ENCODE results near the gene GAL3ST3.
"Not testable (repeated sequence)": the region's sequence is repeated elsewhere in the genome, so short reads cannot be mapped to it uniquely, and the experiment has no call there.

The GAL3ST3 gene, protein sequence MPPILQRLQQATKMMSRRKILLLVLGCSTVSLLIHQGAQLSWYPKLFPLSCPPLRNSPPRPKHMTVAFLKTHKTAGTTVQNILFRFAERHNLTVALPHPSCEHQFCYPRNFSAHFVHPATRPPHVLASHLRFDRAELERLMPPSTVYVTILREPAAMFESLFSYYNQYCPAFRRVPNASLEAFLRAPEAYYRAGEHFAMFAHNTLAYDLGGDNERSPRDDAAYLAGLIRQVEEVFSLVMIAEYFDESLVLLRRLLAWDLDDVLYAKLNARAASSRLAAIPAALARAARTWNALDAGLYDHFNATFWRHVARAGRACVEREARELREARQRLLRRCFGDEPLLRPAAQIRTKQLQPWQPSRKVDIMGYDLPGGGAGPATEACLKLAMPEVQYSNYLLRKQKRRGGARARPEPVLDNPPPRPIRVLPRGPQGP

DNA sequence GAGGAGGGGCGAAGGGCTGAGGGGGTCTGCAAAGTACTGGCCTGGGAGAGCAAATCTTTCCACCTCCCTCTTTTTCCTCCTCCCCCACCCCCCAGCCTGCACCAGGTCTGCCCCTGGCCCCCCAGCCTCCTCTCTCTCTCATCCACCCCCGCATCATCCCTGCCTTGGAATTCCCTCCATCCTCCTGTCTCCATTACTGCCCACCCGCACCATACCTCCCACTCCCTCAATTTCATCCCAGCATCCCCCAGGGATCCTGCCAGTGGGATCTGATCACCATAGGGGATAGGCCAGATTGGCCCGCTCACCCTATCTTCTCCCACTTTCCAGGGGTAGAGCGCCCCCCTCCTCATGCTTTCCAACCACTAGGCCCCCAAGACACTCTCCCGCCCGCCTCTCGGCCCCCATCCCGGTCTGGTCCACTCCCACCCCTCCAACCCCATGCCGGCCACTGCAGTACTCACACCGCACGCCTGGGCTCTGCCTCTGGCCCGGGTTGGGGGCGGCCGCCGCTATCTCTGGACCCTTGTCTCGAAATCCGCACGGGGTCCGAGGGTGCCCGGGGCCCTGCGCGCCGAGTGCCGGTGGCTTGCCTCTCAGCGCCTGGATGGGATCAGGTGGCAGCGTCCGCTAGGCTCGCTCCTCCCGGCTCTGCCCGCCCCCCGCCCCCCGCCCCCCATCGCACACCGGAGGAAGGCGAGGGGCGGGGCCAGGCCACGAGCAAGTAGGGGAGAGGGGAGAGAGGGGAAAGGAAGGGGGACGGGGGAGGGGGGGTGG is at the start of gene GAL3ST3:
Gene GAL3ST3 (minus strand): TSS at position 615 of the 777 bp plus-strand sequence. CDS start 3,746 bp downstream, outside the sequence.
- no peak for DNase-seq

DNA sequence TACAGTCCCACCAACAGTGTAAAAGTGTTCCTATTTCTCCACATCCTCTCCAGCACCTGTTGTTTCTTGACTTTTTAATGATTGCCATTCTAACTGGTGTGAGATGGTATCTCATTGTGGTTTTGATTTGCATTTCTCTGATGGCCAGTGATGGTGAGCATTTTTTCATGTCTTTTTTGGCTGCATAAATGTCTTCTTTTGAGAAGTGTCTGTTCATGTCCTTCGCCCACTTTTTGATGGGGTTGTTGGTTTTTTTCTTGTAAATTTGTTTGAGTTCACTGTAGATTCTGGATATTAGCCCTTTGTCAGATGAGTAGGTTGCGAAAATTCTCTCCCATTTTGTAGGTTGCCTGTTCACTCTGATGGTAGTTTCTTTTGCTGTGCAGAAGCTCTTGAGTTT is 43.2 kb upstream of the GAL3ST3 start:
- not testable (repeated sequence) for DNase-seq

DNA sequence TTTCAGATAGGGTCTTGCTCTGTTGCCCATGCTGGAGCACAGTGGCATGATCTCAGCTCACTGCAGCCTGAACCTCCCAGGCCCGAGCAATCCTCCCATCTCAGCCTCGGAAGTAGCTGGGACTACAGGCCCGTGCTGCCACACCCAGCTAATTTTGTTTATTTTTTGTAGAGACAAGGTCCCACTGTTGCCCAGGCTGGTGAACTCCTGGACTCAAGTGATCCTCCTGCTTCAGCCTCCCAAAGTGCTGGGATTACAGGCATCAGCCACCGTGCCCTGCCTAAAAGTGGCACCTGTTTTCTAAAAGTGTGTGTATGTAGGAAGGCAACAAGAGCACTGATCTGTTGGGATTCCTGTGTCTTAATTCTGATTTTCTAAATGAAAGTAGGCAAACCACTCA is 41.3 kb upstream of the GAL3ST3 start:
- no peak for DNase-seq

DNA sequence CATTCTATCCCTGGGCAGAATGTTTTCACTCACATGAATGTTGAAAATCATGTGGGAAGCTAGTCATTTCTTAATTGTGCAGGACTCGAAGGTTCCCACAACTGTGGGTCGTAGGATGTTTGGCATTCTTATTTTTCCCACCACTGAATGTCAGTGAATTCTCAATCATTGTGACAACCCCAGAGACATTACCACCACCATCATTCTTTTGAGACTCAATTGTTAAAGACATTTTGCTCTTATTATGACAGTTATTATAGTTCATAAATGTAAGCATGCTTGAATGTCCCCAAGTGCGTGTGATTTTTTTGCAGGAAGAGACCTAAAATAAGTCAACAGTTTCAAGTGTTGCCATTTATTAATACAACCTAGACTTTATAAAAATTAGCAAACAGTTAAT is 40.1 kb upstream of the GAL3ST3 start:
- no peak for DNase-seq

DNA sequence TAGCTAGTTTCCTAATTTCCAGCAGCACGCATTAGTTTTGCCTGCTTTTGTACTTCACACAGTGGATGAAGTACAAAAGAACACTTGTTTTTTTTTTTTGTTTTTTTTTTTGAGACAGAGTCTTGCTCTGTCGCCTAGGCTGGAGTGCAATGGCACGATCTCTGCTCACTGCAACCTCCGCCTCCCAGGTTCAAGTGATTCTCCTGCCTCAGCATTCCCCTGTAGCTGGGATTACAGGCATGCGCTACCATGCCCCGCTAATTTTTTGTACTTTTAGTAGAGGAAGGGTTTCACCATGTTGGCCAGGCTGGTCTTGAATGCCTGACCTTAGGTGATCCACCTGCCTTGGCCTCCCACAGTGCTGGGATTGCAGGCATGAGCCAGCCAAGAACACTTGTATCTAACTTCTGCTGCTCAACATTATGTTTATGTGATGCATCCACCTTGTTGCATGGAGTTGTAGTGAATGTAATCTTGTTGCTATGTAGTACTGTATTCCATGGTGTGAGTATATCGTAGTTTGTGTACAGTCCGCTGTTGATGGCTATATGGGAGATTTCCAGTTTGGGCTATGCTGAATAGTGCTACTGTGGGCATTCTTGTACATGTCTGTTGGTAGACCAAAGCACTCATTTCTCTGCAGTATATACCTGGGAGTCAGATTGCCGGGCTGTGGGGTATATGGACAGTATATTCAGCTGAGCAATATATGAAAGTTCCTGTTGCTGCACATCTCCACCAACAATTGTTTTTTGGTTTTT is 38.4 kb upstream of the GAL3ST3 start:
- DNase-seq: no peak

DNA sequence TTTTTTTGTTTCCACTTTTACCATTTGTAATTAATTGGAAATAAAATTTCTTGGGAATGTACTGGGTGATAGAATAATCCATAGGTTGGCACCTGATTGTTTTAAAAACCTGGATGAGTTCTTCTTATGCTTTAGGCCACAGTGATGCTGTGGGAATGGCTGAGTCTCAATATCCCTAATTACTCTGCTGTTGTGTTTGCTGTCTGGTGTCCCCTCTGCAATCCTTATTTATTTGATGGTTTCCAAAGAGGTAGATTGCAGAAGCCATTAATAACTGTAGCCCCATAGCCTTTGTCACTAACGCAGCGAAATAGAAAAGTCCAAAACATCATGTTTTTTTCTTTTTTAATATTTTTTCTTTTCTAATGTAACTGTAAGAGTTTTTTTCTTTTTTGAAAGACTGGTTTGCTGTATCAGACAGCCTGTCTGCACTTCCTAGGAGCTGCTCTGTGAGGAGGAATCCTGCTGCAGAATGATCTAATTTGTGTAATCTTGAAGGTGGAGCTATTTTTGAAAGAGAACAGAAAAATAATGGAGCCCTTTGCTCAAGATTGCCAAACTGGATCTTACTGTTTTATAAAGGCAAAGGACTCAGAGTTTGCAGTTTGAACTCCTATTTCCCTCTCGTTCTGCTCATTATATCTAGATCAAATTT is 36.0 kb upstream of the GAL3ST3 start:
- DNase-seq: no peak

DNA sequence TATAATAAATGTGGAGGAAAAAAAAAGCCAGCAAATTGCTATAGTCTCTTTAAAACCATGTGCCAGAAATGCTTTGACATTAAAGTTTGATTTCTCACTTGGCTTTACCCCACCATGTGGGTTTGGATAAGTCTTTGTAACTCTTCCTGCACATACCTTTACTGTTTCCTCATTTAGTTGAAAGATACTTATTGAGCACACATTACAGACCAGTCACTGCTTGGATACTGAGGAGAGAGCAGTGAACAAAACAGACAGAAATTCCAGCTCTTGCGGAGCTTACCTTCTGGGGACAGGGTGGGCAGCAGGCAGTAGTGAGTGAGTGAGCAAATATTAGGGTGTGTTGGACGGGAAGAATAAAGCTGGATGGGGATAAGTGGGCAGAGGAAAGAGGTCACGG is 34.8 kb upstream of the GAL3ST3 start:
- no peak for DNase-seq

DNA sequence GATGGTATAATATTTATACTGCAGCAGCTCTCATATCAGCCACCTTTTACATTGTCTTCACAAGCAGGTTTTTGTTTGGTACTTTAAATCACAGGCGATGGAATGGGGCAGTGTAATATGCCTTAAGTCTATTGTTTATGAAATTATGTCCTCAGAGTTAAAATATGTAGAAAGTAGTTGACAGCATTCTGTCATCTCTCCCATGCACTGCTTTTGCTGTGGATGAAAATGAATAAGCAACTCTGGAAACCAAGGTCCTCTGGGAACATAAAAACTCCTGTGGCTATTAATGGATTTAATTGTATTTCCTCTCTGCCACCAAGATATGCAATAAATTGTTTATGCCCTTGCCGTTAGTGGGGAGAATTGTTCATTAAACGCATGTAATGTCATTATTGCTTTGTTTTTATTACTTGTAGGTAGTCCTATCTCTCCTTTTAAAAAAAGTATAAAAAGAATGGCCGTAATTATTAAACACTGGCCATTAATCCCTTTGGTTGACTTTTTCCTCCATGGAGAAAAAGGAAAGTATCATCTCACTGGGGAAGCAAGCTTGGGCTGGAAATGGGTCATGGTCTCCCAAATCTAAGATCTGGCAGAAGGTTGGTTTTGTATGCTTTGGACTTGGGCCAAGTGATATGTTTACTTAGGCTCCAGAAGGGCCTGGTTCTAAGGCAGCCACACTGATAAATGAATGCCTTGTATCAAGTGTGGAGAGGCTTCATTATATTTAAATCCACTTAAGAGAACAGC is 34.2 kb upstream of the GAL3ST3 start:
- no peak for DNase-seq

DNA sequence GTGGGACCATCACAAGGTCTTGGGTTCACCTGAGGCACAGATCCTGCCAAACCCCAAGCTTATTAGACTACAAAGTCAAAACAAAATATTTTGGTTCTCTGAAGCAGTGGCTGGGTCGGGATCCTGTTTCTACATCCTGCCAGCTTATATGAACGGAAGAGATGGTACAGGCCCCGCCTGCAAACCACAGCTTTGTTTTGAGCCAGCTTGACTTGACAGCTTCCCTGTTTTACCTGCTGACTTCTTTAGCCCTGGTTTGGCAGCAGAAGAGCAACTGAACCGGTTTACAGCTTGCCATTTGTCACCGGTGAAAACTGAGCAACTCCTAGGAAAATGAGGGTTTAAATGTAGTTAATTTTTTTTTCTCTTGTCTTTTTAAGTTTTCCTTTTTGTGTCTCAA is 32.5 kb upstream of the GAL3ST3 start:
- DNase-seq: peak; percentile 41 to 49

DNA sequence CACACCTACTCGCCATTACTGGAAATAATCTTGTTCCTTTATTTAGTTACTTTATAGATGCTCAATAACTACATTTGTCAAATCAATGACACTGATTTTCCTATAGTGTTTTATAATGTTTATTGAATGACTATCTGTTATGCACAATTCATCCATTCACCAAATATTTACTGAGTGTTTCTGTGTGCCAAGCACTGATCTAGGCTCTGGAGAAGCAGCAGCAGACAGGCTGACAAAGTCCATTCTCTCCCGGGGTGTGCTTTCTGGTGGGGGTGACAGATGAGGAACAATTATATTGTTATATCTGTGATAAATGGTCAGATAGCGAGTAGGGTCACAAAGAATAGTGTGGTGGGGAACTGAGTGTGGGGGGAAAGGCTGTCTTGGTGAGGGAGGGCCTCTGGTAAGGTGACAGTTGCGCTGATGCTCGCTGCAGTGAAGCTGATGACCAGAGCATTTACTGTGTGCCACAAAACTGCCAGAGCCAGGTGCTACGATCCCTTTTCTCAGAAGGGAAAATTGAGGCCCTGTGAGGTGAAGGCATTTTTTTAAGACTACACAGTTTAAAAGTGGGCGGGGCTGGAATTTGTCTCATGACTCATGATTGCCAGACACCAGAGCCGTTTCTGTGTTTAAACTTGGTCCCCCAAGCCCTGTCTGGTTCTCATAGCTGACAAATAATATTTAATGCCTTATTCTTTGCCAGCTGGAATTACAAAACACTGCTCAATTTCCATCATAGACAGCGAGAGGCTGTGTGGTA is 31.3 kb upstream of the GAL3ST3 start:
- peak; percentile 47 to 54 for DNase-seq

DNA sequence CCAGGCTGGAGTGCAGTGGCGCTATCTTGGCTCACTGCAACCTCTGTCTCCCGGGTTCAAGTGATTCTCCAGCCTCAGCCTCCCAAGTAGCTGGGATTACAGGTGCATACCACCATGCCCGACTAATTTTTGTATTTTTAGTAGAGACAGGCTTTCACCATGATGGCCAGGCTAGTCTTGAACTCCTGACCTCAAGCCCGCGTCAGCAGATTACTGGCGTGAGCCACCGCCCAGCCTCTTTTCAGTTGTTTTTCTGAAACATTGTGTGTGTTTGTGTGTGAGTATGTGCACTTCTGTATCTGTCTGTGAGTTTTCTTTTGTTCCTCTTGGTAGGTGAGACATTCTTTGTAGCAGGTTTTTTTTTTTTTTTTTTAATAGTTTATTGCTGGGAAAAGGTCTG is 30.0 kb upstream of the GAL3ST3 start:
- not testable (repeated sequence) for DNase-seq

DNA sequence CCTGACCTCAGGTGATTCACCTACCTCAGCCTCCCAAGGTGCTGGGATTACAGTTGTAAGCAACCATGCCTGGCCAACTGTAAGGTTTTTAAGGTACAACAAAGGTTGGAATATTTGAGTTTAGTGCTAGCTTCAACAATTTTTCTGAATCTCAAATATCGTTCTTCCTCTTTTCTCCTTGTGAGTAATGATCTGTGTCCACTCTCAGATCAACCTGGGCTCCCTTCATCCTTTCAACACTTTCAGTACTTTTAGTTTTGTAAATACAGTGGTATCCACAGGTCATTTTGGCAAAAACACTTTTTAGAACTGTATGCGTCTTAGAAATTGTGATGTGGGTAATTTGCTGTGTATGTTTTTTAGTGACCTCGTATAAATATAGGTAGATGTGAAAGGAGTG is 29.0 kb upstream of the GAL3ST3 start:
- no peak for DNase-seq

DNA sequence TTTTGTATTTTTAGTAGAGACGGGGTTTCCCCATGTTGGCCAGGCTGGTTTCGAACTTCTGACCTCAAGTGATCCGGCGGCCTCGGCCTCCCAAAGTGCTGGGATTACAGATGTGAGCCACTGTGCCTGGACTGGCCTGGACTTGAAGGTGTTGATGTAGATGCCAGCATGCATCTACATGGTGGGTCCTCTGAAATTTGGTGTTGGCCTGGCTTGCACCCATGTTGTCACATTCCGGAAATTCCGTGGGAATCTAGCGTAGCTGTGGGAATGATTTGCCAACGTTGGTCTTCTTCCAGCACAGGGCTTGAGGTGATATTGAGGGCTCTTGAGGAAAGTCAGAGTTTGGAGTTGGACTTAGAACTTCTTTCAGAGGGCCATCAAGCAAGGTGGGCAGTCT is 27.6 kb upstream of the GAL3ST3 start:
- no peak for DNase-seq

DNA sequence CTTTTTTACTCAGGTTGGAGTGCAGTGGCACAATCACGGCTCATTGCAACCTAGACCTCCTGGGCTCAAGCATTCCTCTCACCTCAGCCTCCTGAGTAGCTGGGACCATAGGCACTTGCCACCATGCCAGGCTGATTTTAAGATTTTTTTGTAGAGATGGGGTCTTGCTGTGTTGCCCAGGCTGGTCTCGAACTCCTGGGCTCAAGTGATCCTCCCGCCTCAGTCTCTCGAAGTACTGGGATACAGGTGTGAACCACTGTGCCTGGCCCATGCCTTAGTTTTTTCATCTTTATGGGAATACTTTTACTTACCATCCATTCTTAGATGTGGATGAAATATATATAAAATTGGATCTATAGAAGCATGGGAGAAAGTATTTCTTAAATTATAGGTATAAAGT is 26.3 kb upstream of the GAL3ST3 start:
- DNase-seq: no peak

DNA sequence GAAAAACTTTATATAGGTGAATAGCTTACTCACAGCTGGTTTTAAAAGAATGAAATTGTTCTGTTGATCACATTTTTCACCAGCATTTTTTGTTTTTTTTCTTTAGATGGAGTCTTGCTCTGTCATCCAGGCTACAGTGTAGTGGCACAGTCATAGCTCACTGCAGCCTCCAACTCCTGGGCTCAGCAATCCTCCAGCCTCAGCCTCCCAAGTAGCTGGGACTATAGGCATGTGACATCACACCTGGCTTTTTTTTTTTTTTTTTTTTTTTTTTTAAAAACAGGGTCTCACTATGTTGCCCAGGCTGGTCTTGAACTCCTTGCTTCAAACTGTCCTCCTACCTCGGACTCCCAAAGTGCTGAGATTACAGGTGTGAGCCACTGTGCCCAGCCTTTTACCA is 24.7 kb upstream of the GAL3ST3 start:
- DNase-seq: no peak

DNA sequence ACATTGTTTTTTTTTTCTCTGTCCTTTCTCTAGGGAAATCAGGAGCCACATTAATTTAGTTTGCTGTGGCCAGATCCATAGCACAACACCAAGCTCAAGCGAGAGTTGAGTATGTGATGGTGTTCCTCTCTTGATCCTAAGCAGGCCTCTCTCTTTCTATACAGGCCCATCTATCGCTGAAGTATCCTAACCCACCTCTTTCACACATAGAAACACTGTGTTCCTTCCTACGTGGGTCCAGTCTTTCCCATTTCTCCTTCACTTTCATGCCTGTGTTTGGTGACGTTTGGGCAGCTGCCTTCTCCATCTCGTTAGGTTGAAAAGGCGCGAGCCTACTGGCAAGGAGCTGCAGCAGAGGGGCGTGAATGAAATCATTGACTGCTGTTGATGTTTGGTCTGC is 23.6 kb upstream of the GAL3ST3 start:
- no peak for DNase-seq

DNA sequence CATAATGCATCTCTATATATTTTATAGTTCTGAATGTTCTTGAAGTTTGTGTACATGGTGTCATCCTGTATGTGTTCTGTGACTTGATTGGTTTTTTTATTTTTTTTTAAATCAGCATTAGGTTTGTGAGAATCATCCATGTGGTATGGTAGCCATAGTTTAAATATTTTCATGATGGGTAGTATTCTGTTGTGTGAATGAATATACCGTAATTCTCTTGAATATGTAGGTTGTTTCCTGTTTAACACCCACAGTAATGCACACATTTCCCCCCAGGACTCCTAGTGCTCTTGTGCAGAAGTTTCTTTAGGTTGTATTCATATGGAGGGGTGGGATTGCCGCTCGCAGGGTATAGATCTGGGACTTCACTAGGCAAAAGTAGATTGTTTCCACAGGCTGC is 23.1 kb upstream of the GAL3ST3 start:
- no peak for DNase-seq

DNA sequence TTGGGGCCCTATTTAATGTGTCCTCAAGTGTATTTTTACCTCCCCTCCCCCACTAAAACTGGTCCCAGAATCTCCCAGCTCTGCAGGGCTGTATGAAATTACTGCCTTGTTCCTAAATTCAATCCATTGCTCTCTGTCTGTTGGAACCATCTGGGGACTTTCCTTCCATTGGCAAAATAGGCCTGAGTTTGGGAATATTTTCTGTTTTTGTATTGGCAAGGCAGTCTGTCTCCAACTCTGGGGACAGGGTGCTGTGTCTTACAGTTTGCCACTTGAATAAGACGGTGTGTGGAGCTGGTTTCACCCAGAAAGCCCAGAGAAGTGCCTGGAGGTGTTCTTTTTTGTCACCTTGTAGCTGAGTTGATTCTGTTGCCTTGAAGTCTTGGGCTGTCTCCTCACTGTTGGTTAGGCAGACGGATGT is 22.4 kb upstream of the GAL3ST3 start:
- no peak for DNase-seq

DNA sequence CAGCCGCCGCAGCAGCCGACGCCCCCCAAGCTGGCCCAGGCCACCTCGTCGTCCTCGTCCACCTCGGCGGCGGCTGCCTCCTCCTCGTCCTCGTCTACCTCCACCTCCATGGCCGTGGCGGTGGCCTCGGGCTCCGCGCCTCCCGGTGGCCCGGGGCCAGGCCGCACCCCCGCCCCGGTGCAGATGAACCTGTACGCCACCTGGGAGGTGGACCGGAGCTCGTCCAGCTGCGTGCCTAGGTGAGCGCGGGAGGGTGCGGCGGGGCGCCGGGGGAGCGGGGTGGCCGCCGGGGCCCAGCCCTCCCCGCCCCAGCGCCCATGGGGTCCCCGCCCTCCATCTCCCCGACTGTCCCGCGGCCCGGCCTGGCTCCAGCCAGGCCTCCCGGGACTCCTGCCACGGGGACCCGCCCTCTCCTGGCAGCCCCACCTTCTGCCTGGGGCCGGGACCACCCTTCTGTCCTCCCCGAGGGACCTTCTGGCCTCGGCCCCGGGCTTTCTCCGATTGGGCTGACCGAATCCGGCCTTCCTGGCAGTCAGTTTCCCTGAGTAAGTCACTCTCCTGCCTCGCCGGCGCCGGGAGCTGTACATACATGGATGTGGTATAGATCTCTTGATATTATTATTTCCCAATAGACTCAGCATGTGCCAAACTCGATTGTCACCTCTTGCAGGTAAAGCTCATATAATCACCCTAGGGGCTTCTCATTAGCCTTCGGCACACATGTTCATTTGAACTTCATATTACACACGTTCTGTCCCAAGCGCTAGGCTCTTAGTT is 21.8 kb upstream of the GAL3ST3 start:
- DNase-seq: no peak
